Measurements from ENCODE around the gene MPP3. TPM values are rescaled to one million over a fixed set of nuclear protein-coding genes. Genes with fewer than 3 reads are reported as not detected.
A peak's percentile ranks its signal among the peaks of the same experiment; 100 is the strongest.
"Not testable (repeated sequence)": the region's sequence is repeated elsewhere in the genome, so short reads cannot be mapped to it uniquely, and the experiment has no call there.

Gene MPP3
- polyA plus RNA-seq, 1 donor: 4.9 TPM

DNA sequence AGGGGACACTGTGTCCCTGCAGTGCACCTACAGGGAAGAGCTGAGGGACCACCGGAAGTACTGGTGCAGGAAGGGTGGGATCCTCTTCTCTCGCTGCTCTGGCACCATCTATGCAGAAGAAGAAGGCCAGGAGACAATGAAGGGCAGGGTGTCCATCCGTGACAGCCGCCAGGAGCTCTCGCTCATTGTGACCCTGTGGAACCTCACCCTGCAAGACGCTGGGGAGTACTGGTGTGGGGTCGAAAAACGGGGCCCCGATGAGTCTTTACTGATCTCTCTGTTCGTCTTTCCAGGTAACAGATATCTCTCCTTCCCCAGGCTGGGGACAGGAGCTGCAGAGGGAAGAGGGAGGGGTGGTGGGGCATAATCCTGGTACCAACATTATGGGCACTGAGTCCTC lies 15.7 kb upstream of the MPP3 start:
- no peak for DNase-seq
- peaks cover 4% of the 10 kb centered on the region for H3K4me1 ChIP-seq (ENCODE audit: control insufficient read depth, insufficient read depth, low read length)
- H3K9me3 ChIP-seq (ENCODE audit: control insufficient read depth, low read depth, low read length): no peaks in the 10 kb centered on the region
- H3K27ac ChIP-seq (ENCODE audit: low read length): no peak overlapping the region
- WGBS (ENCODE audit: insufficient coverage, low lambda C conversion rate): no CpG with 5 or more reads among the region's 10 CpGs
- peaks cover 15% of the 10 kb centered on the region for H3K27me3 ChIP-seq (ENCODE audit: control insufficient read depth, insufficient read depth, low read length)
- no peak overlapping the region for H3K4me3 ChIP-seq (ENCODE audit: low read length)
- no peaks in the 10 kb centered on the region for H3K36me3 ChIP-seq (ENCODE audit: control insufficient read depth, insufficient read depth, low read length)

DNA sequence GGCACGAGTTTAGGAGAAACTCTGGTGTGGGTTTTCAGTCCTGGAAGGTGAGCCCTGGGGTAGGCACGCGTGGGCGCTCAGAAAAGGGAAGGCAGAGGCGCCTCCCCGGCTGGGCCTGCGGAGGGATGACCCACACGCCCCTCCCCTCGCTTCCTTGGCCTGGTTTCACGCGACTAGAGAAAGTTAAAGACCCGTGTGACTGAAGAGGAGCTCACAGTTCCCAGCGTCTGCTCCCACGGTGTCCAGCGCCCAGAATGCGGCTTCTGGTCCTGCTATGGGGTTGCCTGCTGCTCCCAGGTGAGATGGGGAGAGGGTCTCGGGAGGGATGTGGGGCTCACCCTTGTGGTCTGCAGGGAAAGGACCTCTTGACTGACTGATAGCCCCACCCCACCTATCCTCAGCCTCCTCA lies 14.0 kb upstream of the MPP3 start, which contains the start of gene CD300LG:
TSS of gene CD300LG (plus strand) at position 214 of the 409 bp plus-strand sequence. CDS start at position 255, 41 bp downstream.
- H3K4me1 ChIP-seq (ENCODE audit: control insufficient read depth, insufficient read depth, low read length): peaks cover 4% of the 10 kb centered on the region
- H3K4me3 ChIP-seq (ENCODE audit: low read length): no peak within 1 kb of the TSS
- DNase-seq: no peak
- no peak within 1 kb of the TSS for H3K27ac ChIP-seq (ENCODE audit: low read length)
- WGBS (ENCODE audit: insufficient coverage, low lambda C conversion rate): no CpG with 5 or more reads among the region's 17 CpGs
- H3K36me3 ChIP-seq (ENCODE audit: control insufficient read depth, insufficient read depth, low read length): no peaks in the 10 kb centered on the region
- peaks cover 7% of the 10 kb centered on the region for H3K9me3 ChIP-seq (ENCODE audit: control insufficient read depth, low read depth, low read length)
- peaks cover 15% of the 10 kb centered on the region for H3K27me3 ChIP-seq (ENCODE audit: control insufficient read depth, insufficient read depth, low read length)

DNA sequence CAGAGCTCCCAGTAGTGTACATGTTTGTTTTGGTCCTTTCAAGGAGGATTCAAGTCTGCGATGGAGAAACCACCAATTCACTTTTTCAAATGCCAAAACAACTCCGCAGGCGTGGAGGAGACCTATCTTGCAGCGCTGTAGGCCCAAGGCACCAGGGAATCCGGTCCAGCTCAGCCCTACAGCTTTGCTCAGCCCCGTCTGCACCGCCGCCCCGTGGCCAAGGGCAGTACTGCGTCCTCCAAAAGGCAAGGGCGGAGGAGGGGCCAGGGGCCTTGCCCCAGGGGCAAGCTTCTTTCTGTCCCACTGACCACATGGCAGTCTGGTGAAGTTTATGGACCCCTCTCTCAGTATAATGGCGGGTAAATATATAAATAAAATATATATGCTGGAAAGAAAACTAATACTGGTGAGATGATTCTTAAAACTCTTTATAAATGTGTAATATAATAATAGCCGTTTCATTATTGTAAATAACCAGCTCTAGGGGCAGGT lies 13.3 kb upstream of the MPP3 start:
- H3K27ac ChIP-seq (ENCODE audit: low read length): no peak overlapping the region

DNA sequence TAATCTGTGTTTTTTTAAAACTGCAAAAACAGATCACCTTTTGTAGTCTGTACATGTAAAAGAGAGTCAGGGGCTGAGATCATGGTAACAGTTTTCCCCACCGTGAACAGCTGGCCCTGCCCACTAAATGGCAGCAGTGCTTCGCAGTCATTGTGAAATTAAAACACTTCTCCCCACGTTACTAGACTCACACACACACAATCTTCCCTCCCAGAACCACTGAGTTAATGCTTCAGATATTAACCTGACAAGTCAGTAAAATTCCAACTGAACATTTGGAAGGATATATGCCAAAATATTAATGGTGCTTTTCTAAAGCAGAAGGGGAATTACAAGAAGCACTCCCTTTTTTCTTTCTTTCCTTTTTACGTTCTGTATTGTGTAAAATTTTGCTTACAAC lies 12.8 kb upstream of the MPP3 start:
- H3K4me3 ChIP-seq (ENCODE audit: low read length): no peak overlapping the region
- H3K9me3 ChIP-seq (ENCODE audit: control insufficient read depth, low read depth, low read length): peaks cover 7% of the 10 kb centered on the region
- H3K27ac ChIP-seq (ENCODE audit: low read length): no peak overlapping the region
- WGBS (ENCODE audit: insufficient coverage, low lambda C conversion rate): 29% methylated on average over 1 of the region's 4 CpGs
- no peak for DNase-seq
- peaks cover 4% of the 10 kb centered on the region for H3K4me1 ChIP-seq (ENCODE audit: control insufficient read depth, insufficient read depth, low read length)
- H3K36me3 ChIP-seq (ENCODE audit: control insufficient read depth, insufficient read depth, low read length): no peaks in the 10 kb centered on the region
- H3K27me3 ChIP-seq (ENCODE audit: control insufficient read depth, insufficient read depth, low read length): peaks cover 15% of the 10 kb centered on the region

More for the DNA sequence above, 13.3 kb upstream of the MPP3 start:
- Histone ChIP-seq H3K4me1 (ENCODE audit: control insufficient read depth, insufficient read depth, low read length) (peaks cover 4% of the 10 kb centered on the region), H3K4me3 (ENCODE audit: low read length) (no peak overlapping the region), H3K36me3 (ENCODE audit: control insufficient read depth, insufficient read depth, low read length) (no peaks in the 10 kb centered on the region), H3K9me3 (ENCODE audit: control insufficient read depth, low read depth, low read length) (peaks cover 7% of the 10 kb centered on the region), H3K27me3 (ENCODE audit: control insufficient read depth, insufficient read depth, low read length) (peaks cover 15% of the 10 kb centered on the region)
- DNase-seq: peak; percentile 48 to 57
- 0% methylated on average over 1 of the region's 13 CpGs for WGBS (ENCODE audit: insufficient coverage, low lambda C conversion rate)

DNA sequence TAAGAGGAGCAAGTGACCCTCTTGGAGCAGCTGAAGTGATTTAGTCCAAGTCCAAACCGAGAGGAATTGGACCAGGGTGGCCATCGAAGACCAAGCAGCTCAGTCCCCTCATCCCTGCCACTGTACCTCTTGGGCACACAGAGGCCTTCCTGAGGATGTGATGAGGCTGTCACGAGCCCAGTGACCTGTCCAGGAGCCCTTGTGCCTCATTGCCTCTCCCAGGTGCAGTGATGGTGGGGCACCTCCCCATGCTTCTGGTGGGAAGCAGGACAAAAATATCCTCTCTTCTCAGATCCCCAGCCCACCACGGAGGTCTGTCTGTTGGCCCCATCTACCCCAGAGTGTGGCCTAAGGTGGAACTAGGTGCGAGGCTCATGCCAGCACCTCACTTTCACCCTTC lies 11.3 kb upstream of the MPP3 start:
- no peak for DNase-seq
- Histone ChIP-seq H3K36me3 (ENCODE audit: control insufficient read depth, insufficient read depth, low read length) (no peaks in the 10 kb centered on the region), H3K4me3 (ENCODE audit: low read length) (no peak overlapping the region), H3K4me1 (ENCODE audit: control insufficient read depth, insufficient read depth, low read length) (peaks cover 4% of the 10 kb centered on the region), H3K27ac (ENCODE audit: low read length) (no peak overlapping the region), H3K27me3 (ENCODE audit: control insufficient read depth, insufficient read depth, low read length) (peaks cover 15% of the 10 kb centered on the region), H3K9me3 (ENCODE audit: control insufficient read depth, low read depth, low read length) (peaks cover 7% of the 10 kb centered on the region)
- WGBS (ENCODE audit: insufficient coverage, low lambda C conversion rate): no CpG with 5 or more reads among the region's 5 CpGs

DNA sequence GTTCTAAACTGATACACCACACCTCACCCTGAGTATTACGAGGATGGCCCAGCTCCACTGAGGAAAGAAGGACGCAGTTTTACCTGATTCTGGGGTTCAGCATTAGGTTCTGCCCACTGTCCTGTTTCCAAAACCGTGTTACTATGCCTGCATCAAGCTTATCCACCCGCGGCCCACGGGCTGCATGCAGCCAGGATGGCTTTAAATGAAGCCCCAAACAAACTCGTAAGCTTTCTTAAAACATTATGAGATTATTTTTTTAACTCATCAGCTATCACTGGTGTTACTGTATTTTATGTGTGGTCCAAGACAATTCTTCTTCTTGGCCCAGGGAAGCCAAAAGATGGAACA lies 10.0 kb upstream of the MPP3 start:
- H3K27me3 ChIP-seq (ENCODE audit: control insufficient read depth, insufficient read depth, low read length): peaks cover 9% of the 10 kb centered on the region
- H3K27ac ChIP-seq (ENCODE audit: low read length): no peak overlapping the region
- peaks cover 7% of the 10 kb centered on the region for H3K9me3 ChIP-seq (ENCODE audit: control insufficient read depth, low read depth, low read length)
- no peak for DNase-seq
- no peak overlapping the region for H3K4me3 ChIP-seq (ENCODE audit: low read length)
- peaks cover 4% of the 10 kb centered on the region for H3K4me1 ChIP-seq (ENCODE audit: control insufficient read depth, insufficient read depth, low read length)
- H3K36me3 ChIP-seq (ENCODE audit: control insufficient read depth, insufficient read depth, low read length): no peaks in the 10 kb centered on the region
- 83% methylated on average over 1 of the region's 7 CpGs for WGBS (ENCODE audit: insufficient coverage, low lambda C conversion rate)

DNA sequence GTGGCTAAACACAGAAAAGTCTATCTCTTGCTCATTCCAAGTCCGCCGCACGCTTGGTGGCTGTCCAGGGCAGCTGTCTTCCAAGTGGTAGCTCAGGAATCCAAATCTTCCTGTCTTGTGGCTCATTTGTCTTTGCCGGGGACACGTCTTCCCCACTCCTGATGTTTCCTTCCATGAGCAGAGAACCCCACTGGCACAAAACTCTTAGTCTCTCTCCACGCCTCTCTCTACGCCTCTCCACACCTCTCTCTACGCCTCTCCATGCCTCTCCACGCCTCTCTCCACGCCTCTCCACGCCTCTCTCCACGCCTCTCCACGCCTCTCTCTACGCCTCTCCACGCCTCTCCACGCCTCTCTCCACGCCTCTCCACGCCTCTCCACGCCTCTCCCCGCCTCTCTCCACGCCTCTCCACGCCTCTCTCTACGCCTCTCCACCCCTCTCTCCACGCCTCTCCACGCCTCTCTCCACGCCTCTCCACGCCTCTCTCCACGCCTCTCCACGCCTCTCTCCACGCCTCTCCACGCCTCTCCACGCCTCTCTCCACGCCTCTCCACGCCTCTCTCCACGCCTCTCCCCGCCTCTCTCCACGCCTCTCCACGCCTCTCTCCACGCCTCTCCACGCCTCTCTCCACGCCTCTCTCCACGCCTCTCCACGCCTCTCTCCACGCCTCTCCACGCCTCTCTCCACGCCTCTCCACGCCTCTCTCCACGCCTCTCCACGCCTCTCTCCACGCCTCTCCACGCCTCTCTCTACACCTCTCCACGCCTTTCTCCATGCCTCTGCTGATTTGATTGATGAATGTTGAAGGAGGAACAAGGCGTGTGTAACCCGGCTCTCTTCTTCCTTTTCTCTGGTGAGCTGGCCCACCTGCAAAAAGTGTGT lies 9.4 kb upstream of the MPP3 start:
- not testable (repeated sequence) for H3K4me1 ChIP-seq (ENCODE audit: control insufficient read depth, insufficient read depth, low read length)

DNA sequence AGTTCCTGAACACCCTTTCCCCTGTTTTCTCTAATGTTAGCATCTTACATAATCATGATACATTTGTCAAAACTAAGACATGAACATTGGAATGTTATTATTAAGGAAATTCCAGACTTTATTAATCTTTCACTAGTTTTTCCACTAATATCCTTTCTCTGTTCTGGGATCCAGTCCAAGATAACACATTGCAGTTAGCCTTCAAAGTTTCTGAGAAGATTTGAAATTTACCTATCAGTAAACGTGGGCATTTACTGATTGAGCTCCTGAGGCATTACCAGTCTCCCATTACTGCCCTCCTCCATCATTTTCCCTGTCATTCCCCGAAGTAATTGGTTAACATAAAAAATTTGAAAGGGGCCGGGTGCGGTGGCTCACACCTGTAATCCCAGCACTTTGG lies 8.3 kb upstream of the MPP3 start:
- Histone ChIP-seq H3K4me3 (ENCODE audit: low read length) (no peak overlapping the region), H3K9me3 (ENCODE audit: control insufficient read depth, low read depth, low read length) (peaks cover 7% of the 10 kb centered on the region), H3K27me3 (ENCODE audit: control insufficient read depth, insufficient read depth, low read length) (no peaks in the 10 kb centered on the region), H3K36me3 (ENCODE audit: control insufficient read depth, insufficient read depth, low read length) (no peaks in the 10 kb centered on the region), H3K4me1 (ENCODE audit: control insufficient read depth, insufficient read depth, low read length) (no peaks in the 10 kb centered on the region), H3K27ac (ENCODE audit: low read length) (no peak overlapping the region)
- no CpG with 5 or more reads among the region's 4 CpGs for WGBS (ENCODE audit: insufficient coverage, low lambda C conversion rate)
- no peak for DNase-seq

More for the DNA sequence above, 9.4 kb upstream of the MPP3 start:
- not testable (repeated sequence) for H3K27ac ChIP-seq (ENCODE audit: low read length); DNase-seq; H3K9me3 ChIP-seq (ENCODE audit: control insufficient read depth, low read depth, low read length); H3K36me3 ChIP-seq (ENCODE audit: control insufficient read depth, insufficient read depth, low read length); H3K4me3 ChIP-seq (ENCODE audit: low read length); H3K27me3 ChIP-seq (ENCODE audit: control insufficient read depth, insufficient read depth, low read length)
- WGBS (ENCODE audit: insufficient coverage, low lambda C conversion rate): no CpG with 5 or more reads among the region's 54 CpGs

DNA sequence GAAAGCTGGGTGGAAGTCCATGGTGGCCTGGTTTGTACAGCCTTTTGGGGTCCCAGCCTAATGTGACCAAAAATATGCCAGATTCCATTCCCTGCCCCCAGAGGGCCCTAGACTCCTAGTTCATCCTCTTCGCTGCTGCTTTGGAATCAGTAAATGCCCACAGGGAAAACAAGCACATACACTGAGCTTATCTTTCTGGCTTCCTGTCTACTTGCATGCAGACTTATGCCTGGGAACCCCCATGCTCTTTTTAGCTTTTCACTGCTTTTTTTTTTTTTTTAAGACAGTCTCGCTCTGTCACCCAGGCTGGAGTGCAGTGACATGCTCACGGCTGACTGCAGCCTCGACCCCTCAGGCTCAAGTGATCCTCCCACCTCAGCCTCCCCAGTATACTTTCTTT lies 7.9 kb upstream of the MPP3 start:
- peaks cover 7% of the 10 kb centered on the region for H3K9me3 ChIP-seq (ENCODE audit: control insufficient read depth, low read depth, low read length)
- H3K4me3 ChIP-seq (ENCODE audit: low read length): no peak overlapping the region
- H3K4me1 ChIP-seq (ENCODE audit: control insufficient read depth, insufficient read depth, low read length): no peaks in the 10 kb centered on the region
- no CpG with 5 or more reads among the region's 4 CpGs for WGBS (ENCODE audit: insufficient coverage, low lambda C conversion rate)
- DNase-seq: no peak
- no peaks in the 10 kb centered on the region for H3K27me3 ChIP-seq (ENCODE audit: control insufficient read depth, insufficient read depth, low read length)
- H3K36me3 ChIP-seq (ENCODE audit: control insufficient read depth, insufficient read depth, low read length): no peaks in the 10 kb centered on the region
- H3K27ac ChIP-seq (ENCODE audit: low read length): no peak overlapping the region

DNA sequence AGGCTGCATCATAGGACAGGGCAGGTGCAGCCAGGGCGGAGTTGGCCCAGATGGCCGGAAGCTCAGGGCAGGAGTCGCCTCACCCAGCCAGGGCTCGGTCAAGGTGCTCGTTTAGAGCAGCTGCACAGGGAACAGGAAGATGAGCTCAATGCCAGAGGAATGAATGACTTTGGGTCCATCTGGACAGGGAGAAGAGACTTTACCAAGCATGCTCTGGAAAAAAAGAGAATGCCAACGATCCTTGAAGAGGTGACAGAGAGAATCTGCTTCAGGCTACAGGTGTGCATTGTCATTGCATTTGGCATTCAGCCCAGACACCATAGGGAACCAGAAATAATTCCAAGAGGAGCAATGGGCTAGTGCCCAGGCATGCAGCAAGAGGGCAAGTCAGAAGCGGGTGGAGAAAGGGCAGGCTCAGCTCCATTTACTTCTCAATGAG lies 6.7 kb upstream of the MPP3 start:
- H3K27me3 ChIP-seq (ENCODE audit: control insufficient read depth, insufficient read depth, low read length): peaks cover 2% of the 10 kb centered on the region
- H3K36me3 ChIP-seq (ENCODE audit: control insufficient read depth, insufficient read depth, low read length): no peaks in the 10 kb centered on the region
- H3K27ac ChIP-seq (ENCODE audit: low read length): no peak overlapping the region
- 0% methylated on average over 1 of the region's 7 CpGs for WGBS (ENCODE audit: insufficient coverage, low lambda C conversion rate)
- peaks cover 7% of the 10 kb centered on the region for H3K9me3 ChIP-seq (ENCODE audit: control insufficient read depth, low read depth, low read length)
- peak in 1 of 2 donors; percentile 56 for DNase-seq
- H3K4me3 ChIP-seq (ENCODE audit: low read length): no peak overlapping the region
- no peaks in the 10 kb centered on the region for H3K4me1 ChIP-seq (ENCODE audit: control insufficient read depth, insufficient read depth, low read length)

All from large intestine (tissue), 3 donors.